Smooth muscle cell (in vitro differentiated cells): ENCODE data around the gene ITIH4. TPM values are rescaled to one million over a fixed set of nuclear protein-coding genes. Genes with fewer than 3 reads are reported as not detected.
A peak's percentile ranks its signal among the peaks of the same experiment; 100 is the strongest.

Experiments
- DNase-seq: peaks from one replicate; lab custom pipeline; 2025; ENCODE audit not compliant: unreplicated experiment; lab: John Stamatoyannopoulos, UW
- H2AFZ ChIP-seq: fragments of 200-600 bp; sonication (generic); 2 replicates; pipeline ENCODE4 v1.6.0; 2016; ENCODE audit warnings: antibody characterized with exemption, low read depth, mild to moderate bottlenecking
- H3F3A ChIP-seq: fragments of 200-600 bp; sonication (generic); 2 replicates; pipeline ENCODE4 v1.6.0; 2017; ENCODE audit warnings: antibody characterized with exemption, low read depth
- H3K27ac ChIP-seq: fragments of 200-600 bp; sonication (generic); 2 replicates; pipeline ENCODE4 v1.5.1; 2016; ENCODE audit warnings: low read depth, mild to moderate bottlenecking
- H3K27me3 ChIP-seq: fragments of 200-600 bp; sonication (generic); 2 replicates; pipeline ENCODE4 v1.6.1; 2016; ENCODE audit warnings: low read depth, mild to moderate bottlenecking
- H3K36me3 ChIP-seq: fragments of 200-600 bp; sonication (generic); 2 replicates; pipeline ENCODE4 v1.5.1; 2016; ENCODE audit warnings: low read depth
- H3K4me1 ChIP-seq: fragments of 200-600 bp; sonication (generic); 2 replicates; pipeline ENCODE4 v1.5.1; 2016; ENCODE audit warnings: low read depth
- H3K4me2 ChIP-seq: fragments of 200-600 bp; sonication (generic); 2 replicates; pipeline ENCODE4 v1.6.0; 2016; ENCODE audit warnings: mild to moderate bottlenecking
- H3K4me3 ChIP-seq: fragments of 200-600 bp; sonication (generic); 2 replicates; pipeline ENCODE4 v1.5.1; 2016; ENCODE audit warnings: mild to moderate bottlenecking
- H3K79me2 ChIP-seq: fragments of 200-600 bp; sonication (generic); 2 replicates; pipeline ENCODE4 v1.6.0; 2016; ENCODE audit warnings: low read depth, mild to moderate bottlenecking
- H3K9ac ChIP-seq: fragments of 200-600 bp; sonication (generic); 2 replicates; pipeline ENCODE4 v1.6.0; 2016; ENCODE audit warnings: low read depth
- H3K9me3 ChIP-seq: fragments of 200-600 bp; sonication (generic); replicated peaks from 2 replicates; pipeline ENCODE4 v1.5.1; 2016; ENCODE audit warnings: low read depth
- H4K20me1 ChIP-seq: fragments of 200-600 bp; sonication (generic); 2 replicates; pipeline ENCODE4 v1.6.0; 2016; ENCODE audit warnings: low read depth
- CTCF ChIP-seq: fragments of 200-600 bp; sonication (generic); IDR thresholded peaks from 2 replicates; pipeline ENCODE4 v1.5.1; 2017; ENCODE audit warnings: borderline replicate concordance, mild to moderate bottlenecking, antibody characterized with exemption; ENCODE audit not compliant: insufficient read depth, poor library complexity, severe bottlenecking
- WGBS: methylation state at CpG from one replicate; pipeline ENCODE4 v1.1.7; 2016; ENCODE audit warnings: low lambda C conversion rate; 5-methylcytosine and 5-hydroxymethylcytosine counted together
- polyA plus RNA-seq: library from polyadenylated mRNA; unstranded; fragments of >200 nt; fragmentation: Nextera tagmentation; extraction: Ambion mirVana; gene quantifications from 2 replicates; pipeline ENCODE4 v1.2.1, GENCODE V29; 2016
- total RNA-seq: library from RNA; depleted of rRNA; stranded (reverse); fragments of >200 nt; gene quantifications from 2 replicates; pipeline ENCODE4 v1.2.3, GENCODE V29; 2014

ITIH4 gene
- total and polyA plus RNA-seq, 2 experiments from 2014 or later, result 1.6 TPM

GRCh38 chr3:52805270-52806039 lies 25.0 kb downstream of the ITIH4 start:
- Histone ChIP-seq H2AFZ (no peak overlapping the region), H3K27ac (no peak overlapping the region), H3F3A (no peaks in the 10 kb centered on the region), H3K79me2 (no peaks in the 10 kb centered on the region), H3K4me1 (no peaks in the 10 kb centered on the region), H3K36me3 (no peaks in the 10 kb centered on the region), H3K9ac (no peak overlapping the region), H3K4me3 (no peak overlapping the region), H3K27me3 (peaks cover 5% of the 10 kb centered on the region), H4K20me1 (no peaks in the 10 kb centered on the region), H3K9me3 (no peaks in the 10 kb centered on the region), H3K4me2 (no peak overlapping the region)
- TF ChIP-seq CTCF, result no peak
- no peak for DNase-seq
- WGBS, result 77% methylated on average over 19 of the region's 19 CpGs

- no peak overlapping the region for H3K9ac ChIP-seq
- H3K4me2 ChIP-seq, result no peak overlapping the region
- no peaks in the 10 kb centered on the region for H3K4me1 ChIP-seq
- no peaks in the 10 kb centered on the region for H3K27me3 ChIP-seq
- DNase-seq, result no peak
- H3K9me3 ChIP-seq, result no peaks in the 10 kb centered on the region
- no peaks in the 10 kb centered on the region for H3K36me3 ChIP-seq
- no peaks in the 10 kb centered on the region for H4K20me1 ChIP-seq
- no peaks in the 10 kb centered on the region for H3K79me2 ChIP-seq
- no peak overlapping the region for H3K4me3 ChIP-seq
- no peaks in the 10 kb centered on the region for H3F3A ChIP-seq
- no peak overlapping the region for H3K27ac ChIP-seq
- no peak overlapping the region for H2AFZ ChIP-seq
- TF ChIP-seq CTCF, result no peak
- 86% methylated on average over 5 of the region's 5 CpGs for WGBS
These were observed 28.6 kb downstream of the ITIH4 start for GRCh38 chr3:52801839-52802238.

GRCh38 chr3:52800079-52800478 lies 30.4 kb downstream of the ITIH4 start:
- Histone ChIP-seq H3K4me2 (no peak overlapping the region), H3K79me2 (no peaks in the 10 kb centered on the region), H3K27me3 (no peaks in the 10 kb centered on the region), H2AFZ (no peak overlapping the region), H3K36me3 (no peaks in the 10 kb centered on the region), H3K9me3 (no peaks in the 10 kb centered on the region), H4K20me1 (no peaks in the 10 kb centered on the region), H3K9ac (no peak overlapping the region), H3F3A (no peaks in the 10 kb centered on the region), H3K4me1 (no peaks in the 10 kb centered on the region), H3K4me3 (no peak overlapping the region), H3K27ac (no peak overlapping the region)
- 88% methylated on average over 7 of the region's 7 CpGs for WGBS
- no peak for TF ChIP-seq CTCF
- no peak for DNase-seq

- no peak overlapping the region for H3K4me3 ChIP-seq
- H3K4me1 ChIP-seq, result no peaks in the 10 kb centered on the region
- no peak for DNase-seq
- peak; percentile 32 for TF ChIP-seq CTCF
- H3K79me2 ChIP-seq, result no peaks in the 10 kb centered on the region
- no peaks in the 10 kb centered on the region for H3F3A ChIP-seq
- H3K27ac ChIP-seq, result no peak overlapping the region
- H3K9me3 ChIP-seq, result no peaks in the 10 kb centered on the region
- H3K36me3 ChIP-seq, result no peaks in the 10 kb centered on the region
- no peak overlapping the region for H3K4me2 ChIP-seq
- no peak overlapping the region for H3K9ac ChIP-seq
- H3K27me3 ChIP-seq, result no peaks in the 10 kb centered on the region
- 56% methylated on average over 14 of the region's 14 CpGs for WGBS
- H2AFZ ChIP-seq, result no peak overlapping the region
- no peaks in the 10 kb centered on the region for H4K20me1 ChIP-seq
These were observed 31.4 kb downstream of the ITIH4 start for GRCh38 chr3:52798978-52799476.
